ENCODE results near the gene SORCS3. TPM values are rescaled to one million over a fixed set of nuclear protein-coding genes. Genes with fewer than 3 reads are reported as not detected.

SORCS3 gene
- total RNA-seq, 1 donor from 2014 or later, result not detected

DNA sequence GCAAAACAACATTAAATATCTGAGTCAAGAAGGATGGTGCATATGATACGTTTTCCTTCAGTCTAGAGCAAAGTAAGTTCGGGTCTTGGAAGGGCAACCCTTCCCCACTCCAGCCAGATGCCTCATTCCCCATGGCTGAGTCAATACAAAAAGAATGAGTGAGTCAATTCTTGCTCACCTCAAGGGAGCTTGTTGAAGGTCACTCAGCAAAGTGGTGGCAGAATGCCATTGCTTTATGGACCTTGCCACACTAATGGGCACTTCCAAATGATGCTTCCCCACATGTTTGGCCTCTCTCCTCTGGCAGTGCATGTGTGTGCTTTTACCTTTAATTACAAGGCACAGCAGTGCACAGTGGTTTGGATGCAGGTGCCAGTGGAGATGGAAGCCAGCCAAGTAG is 296.5 kb downstream of the SORCS3 start:
- DNase-seq (ENCODE audit: low spot score), result no peak
- intact Hi-C loops (cut with DNase I), result no loop called here

- intact Hi-C loops (cut with DNase I), result no loop called here
- DNase-seq (ENCODE audit: low spot score), result no peak
Measured at GRCh38 chr10:104938031-104938430, 296.9 kb downstream of the SORCS3 start.

DNA sequence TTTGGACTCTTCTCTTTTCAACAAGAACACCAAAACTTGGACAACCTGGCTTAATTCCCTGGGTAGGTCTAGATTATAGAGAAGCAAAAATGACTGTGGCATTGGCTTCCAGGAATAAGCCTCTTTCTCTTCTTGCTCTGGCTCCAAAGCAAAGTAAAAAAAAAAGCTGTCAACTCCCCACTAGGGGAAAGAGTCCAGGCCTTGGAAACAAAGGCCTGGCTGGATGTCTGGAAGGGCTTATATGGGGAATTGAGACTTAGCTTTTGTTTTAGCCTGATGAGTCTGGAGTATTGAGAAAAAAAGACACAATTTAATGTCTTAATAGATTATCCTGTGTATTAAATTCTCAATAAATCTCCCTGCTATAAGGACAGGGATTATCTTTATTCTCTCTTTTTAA is 300.6 kb downstream of the SORCS3 start:
- intact Hi-C loops (cut with DNase I), result no loop called here
- DNase-seq (ENCODE audit: low spot score), result no peak

GRCh38 chr10:104947314-104947713 is 306.2 kb downstream of the SORCS3 start:
- no peak for DNase-seq (ENCODE audit: low spot score)
- intact Hi-C loops (cut with DNase I), result no loop called here

- intact Hi-C loops (cut with DNase I), result no loop called here
- no peak for DNase-seq (ENCODE audit: low spot score)
Measured at GRCh38 chr10:104957178-104957841, 316.2 kb downstream of the SORCS3 start.

DNA sequence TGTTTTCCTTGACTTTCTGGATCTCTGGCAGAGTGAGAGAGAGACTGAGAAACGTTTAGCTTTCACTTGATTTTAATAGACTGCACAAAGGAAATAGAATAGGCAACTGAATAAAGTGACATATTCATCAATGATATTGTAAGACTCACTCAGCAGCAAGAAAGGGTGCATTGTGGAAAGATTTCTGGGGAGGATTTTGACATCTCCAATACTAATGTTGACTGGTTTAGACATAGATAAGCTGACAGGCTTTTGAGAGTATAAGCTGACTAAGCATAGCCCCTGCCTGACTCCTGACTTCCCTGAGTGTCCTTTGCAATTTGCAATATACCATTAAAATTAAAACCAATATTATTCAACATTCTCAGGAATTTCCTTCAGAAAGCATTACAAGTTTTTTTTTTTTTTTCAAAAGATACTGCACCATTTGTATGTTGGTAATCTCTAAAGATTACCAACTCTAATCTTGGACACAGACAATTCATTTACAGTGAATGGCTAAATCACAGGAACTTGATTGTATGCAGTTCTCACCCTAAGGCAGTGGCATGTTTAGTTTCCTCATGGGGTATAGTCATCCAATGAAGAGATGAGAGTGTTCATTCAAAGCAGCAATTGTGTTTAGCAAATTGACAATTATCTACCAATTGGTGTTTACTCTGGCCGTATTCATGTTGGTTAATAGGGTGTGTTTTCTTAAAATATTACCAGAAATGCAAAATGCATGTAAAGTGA is 325.6 kb downstream of the SORCS3 start:
- DNase-seq (ENCODE audit: low spot score), result no peak
- intact Hi-C loops (cut with DNase I), result no loop called here

DNA sequence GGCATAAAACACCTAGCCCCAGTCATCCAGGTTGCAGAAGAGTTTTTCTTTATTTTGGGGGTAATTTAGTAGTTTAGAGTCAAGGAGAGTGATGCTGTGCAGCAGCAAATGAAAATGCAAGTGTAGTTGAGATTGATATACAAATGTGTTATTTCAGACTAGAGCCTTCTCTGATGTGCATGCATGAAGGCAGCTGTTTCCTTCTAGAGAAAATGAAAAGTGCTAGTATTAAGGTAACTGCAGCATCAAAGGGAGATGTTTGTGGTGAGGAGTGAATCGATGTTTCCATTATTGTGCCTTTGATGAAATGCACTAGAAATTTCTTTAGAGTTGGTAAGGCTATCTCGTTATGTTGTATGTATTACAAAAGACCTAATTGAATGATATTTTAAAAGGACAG is 339.3 kb downstream of the SORCS3 start:
- intact Hi-C loops (cut with DNase I), result no loop called here
- no peak for DNase-seq (ENCODE audit: low spot score)

DNA sequence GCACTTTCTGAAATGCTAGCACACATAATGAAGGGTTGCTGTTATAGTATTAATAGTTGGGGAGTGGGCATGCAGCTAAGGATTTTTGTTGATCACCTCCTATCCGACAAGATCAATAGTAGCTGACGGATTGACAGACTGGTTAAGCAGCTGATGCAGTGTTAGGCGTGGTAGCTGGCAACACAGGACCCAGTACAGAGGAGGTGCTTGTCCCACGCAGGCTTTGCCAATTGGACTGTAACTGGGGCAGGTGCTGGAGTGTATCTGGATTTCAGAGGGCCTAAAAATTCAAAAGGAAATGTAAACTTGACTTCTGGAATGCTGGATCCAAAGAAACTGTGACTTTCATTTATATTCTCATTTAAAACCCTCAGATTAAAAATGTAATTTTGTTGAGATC is 340.9 kb downstream of the SORCS3 start:
- intact Hi-C loops (cut with DNase I), result no loop called here
- DNase-seq (ENCODE audit: low spot score), result no peak

GRCh38 chr10:104988686-104989085 is 347.6 kb downstream of the SORCS3 start:
- DNase-seq (ENCODE audit: low spot score), result no peak
- intact Hi-C loops (cut with DNase I), result no loop called here

- DNase-seq (ENCODE audit: low spot score), result no peak
- intact Hi-C loops (cut with DNase I), result no loop called here
Measured at GRCh38 chr10:104989880-104990279, 348.8 kb downstream of the SORCS3 start.

GRCh38 chr10:104993085-104993484 is 352.0 kb downstream of the SORCS3 start:
- DNase-seq (ENCODE audit: low spot score), result no peak
- intact Hi-C loops (cut with DNase I), result no loop called here

- DNase-seq (ENCODE audit: low spot score), result no peak
- intact Hi-C loops (cut with DNase I), result no loop called here
Measured at GRCh38 chr10:105001269-105001668, 360.2 kb downstream of the SORCS3 start.

GRCh38 chr10:105010411-105011121 is 369.5 kb downstream of the SORCS3 start:
- intact Hi-C loops (cut with DNase I), result no loop called here
- no peak for DNase-seq (ENCODE audit: low spot score)

DNA sequence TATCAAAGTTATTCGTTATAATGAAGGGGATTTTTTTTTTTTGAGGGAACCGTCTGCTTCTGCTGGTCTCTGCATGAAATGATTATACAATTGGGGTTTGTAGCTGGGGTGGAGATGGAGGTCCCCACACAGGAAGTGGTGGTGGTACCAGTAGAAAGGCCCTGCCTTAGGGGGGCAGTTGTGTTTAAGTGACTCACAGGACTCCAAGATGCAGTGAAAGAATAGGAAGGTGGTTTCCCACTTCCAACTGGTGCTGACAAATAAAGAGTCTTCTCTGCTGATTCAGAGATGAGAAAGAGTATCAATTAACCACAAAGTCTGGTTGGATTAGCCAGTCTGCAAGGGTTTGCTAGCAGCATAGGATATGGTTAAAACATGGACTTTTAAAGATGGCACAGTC is 376.0 kb downstream of the SORCS3 start:
- DNase-seq (ENCODE audit: low spot score), result no peak
- intact Hi-C loops (cut with DNase I), result no loop called here

DNA sequence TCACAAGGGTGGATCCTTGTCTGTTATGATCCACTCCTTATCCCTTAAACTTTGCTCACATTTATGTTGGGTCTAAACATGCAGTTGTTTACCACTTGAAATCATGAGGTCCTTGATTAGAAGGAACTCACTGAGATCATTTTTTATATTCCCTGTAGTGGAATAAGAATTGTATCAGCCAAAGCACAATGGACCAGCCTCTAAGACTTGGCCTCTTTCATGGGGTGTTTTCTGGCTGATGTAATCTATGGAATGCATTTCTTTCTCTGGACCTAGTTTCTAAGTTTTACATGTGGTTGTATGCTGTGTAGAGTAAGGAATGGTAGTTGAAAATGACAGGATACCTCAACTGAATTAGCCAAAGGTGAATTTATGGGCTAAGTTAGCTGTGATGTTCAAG is 376.6 kb downstream of the SORCS3 start:
- intact Hi-C loops (cut with DNase I), result no loop called here
- no peak for DNase-seq (ENCODE audit: low spot score)

GRCh38 chr10:105023211-105024111 is 382.4 kb downstream of the SORCS3 start:
- no peak for DNase-seq (ENCODE audit: low spot score)
- intact Hi-C loops (cut with DNase I), result no loop called here

DNA sequence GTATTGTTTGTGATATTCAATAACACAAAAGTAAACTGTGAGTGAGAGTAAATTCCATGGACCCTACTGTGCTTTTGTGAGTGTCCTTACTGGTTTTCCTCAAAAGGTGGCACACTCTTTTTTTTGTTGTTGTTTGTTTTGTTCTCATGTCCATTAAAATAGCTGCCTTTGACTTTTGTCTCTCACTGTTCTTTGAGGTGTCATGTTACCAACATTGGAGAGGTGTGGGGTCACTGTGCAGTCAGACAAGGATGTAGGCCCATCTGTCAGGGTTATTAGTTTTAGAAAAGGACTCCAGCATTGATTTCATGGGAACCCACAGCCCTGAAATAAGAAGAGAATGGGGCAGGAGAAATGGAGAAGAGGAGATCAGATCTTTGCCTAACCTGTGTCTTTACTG is 383.1 kb downstream of the SORCS3 start:
- DNase-seq (ENCODE audit: low spot score), result no peak
- intact Hi-C loops (cut with DNase I), result no loop called here

GRCh38 chr10:105025092-105025491 is 384.0 kb downstream of the SORCS3 start:
- DNase-seq (ENCODE audit: low spot score), result no peak
- intact Hi-C loops (cut with DNase I), result no loop called here

DNA sequence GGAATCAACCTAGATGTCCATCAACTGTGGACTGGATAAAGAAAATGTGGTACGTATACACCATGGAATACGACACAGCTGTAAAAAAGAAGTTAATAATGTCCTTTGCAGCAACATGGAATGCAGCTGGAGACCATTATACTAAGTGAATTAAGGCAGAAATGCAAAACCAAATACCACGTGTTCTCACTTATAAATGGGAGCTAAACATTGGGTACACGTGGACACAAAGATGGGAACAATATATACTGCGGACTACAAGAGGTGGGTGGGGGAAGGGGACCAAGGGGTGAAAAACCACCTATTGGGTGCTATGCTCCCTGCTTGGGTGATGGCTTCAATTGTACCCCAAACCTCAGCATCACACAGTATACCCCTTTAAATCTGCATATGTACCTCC is 385.5 kb downstream of the SORCS3 start:
- intact Hi-C loops (cut with DNase I), result no loop called here
- DNase-seq (ENCODE audit: low spot score), result no peak

DNA sequence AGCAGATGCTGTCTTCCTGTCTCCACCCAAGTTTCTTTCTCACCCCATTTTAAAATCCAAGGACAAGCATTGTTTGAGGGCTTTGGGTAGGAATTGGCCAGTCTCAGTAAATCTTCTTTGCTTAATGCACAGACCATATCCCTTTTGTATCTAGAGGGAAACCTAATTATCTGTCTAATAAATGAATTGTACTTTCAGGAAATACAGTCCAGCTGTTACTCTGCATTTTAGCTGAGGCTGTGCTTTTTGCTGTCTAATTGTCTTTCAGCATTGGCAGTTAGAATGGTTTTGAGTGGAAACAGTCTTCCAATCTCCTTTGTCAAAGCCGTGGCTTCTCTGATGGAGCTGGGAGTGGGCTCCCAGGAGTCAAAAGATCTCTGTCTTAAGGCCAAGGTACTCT is 388.2 kb downstream of the SORCS3 start:
- DNase-seq (ENCODE audit: low spot score), result no peak
- intact Hi-C loops (cut with DNase I), result no loop called here

Data from cardiac septum (tissue), 1 donor.